GM23248 (cell line): ENCODE measurements around the gene KLHDC4. TPM values are rescaled to one million over a fixed set of nuclear protein-coding genes. Genes with fewer than 3 reads are reported as not detected.

Source experiments
- DNase-seq: peaks from one replicate; pipeline ENCODE4 v3.0.0-alpha.2; 2015
- H2AFZ ChIP-seq: fragments of 200-600 bp; sonication (generic); 2 replicates; pipeline ENCODE4 v1.6.1; 2016; ENCODE audit warnings: antibody characterized with exemption
- H3F3A ChIP-seq: fragments of 200-600 bp; sonication (generic); 2 replicates; pipeline ENCODE4 v1.6.1; 2016; ENCODE audit warnings: mild to moderate bottlenecking, antibody characterized with exemption, mixed run types; ENCODE audit not compliant: insufficient read depth
- H3K27ac ChIP-seq: fragments of 200-600 bp; sonication (generic); 2 replicates; pipeline ENCODE4 v1.5.1; 2016; ENCODE audit warnings: mild to moderate bottlenecking
- H3K27me3 ChIP-seq: fragments of 200-600 bp; sonication (generic); replicated peaks from 2 replicates; pipeline ENCODE4 v1.6.1; 2016; ENCODE audit warnings: mild to moderate bottlenecking; ENCODE audit not compliant: insufficient read depth
- H3K36me3 ChIP-seq: fragments of 200-600 bp; sonication (generic); 2 replicates; pipeline ENCODE4 v1.6.1; 2016; ENCODE audit warnings: low read depth, mild to moderate bottlenecking
- H3K4me1 ChIP-seq: fragments of 200-600 bp; sonication (generic); 2 replicates; pipeline ENCODE4 v1.6.1; 2016; ENCODE audit warnings: mild to moderate bottlenecking; ENCODE audit not compliant: insufficient read depth
- H3K4me2 ChIP-seq: fragments of 200-600 bp; sonication (generic); one replicate; pipeline ENCODE4 v1.6.1; 2016; ENCODE audit warnings: mild to moderate bottlenecking; ENCODE audit not compliant: unreplicated experiment
- H3K4me3 ChIP-seq: fragments of 200-600 bp; sonication (generic); 2 replicates; pipeline ENCODE4 v1.5.1; 2016; ENCODE audit warnings: mild to moderate bottlenecking
- H3K79me2 ChIP-seq: fragments of 200-600 bp; sonication (generic); 2 replicates; pipeline ENCODE4 v1.6.1; 2016; ENCODE audit warnings: mild to moderate bottlenecking; ENCODE audit not compliant: insufficient read depth
- H3K9ac ChIP-seq: fragments of 200-600 bp; sonication (generic); 2 replicates; pipeline ENCODE4 v1.6.1; 2016; ENCODE audit warnings: mild to moderate bottlenecking
- H3K9me2 ChIP-seq: fragments of 200-600 bp; sonication (generic); 2 replicates; pipeline ENCODE4 v1.6.1; 2016; ENCODE audit warnings: mixed run types, mild to moderate bottlenecking, moderate library complexity; ENCODE audit not compliant: insufficient read depth
- H3K9me3 ChIP-seq: fragments of 200-600 bp; sonication (generic); one replicate; pipeline ENCODE4 v1.6.1; 2017; ENCODE audit warnings: low read depth
- H4K20me1 ChIP-seq: fragments of 200-600 bp; sonication (generic); 2 replicates; pipeline ENCODE4 v1.6.0; 2016; ENCODE audit not compliant: insufficient read depth
- EZH2 ChIP-seq: fragments of 200-600 bp; sonication (generic); IDR thresholded peaks from 2 replicates; pipeline ENCODE4 v1.6.1; 2018; ENCODE audit warnings: antibody characterized with exemption, mild to moderate bottlenecking; ENCODE audit not compliant: insufficient read depth, poor library complexity, severe bottlenecking
- EZH2phosphoT487 ChIP-seq: fragments of 200-600 bp; sonication (generic); IDR thresholded peaks from 2 replicates; pipeline ENCODE4 v1.6.1; 2018; ENCODE audit warnings: antibody characterized with exemption, moderate library complexity, mild to moderate bottlenecking, low read depth; ENCODE audit not compliant: insufficient read depth
- WGBS, 2 experiments: methylation state at CpG; one replicate each; pipeline ENCODE4 v1.1.6; 2015 to 2017; ENCODE audit warnings: low lambda C conversion rate in 2 of 2, low coverage in 1 of 2; ENCODE audit errors: missing lambda C conversion rate in 2 of 2; 5-methylcytosine and 5-hydroxymethylcytosine counted together
- in situ Hi-C: fragments of 300-500 bp; cut with MboI; formaldehyde crosslinking; loops from 2 replicates; pipeline ENCODE4 v1.15.0; 2020
- polyA plus RNA-seq: library from polyadenylated mRNA; unstranded; fragments of >200 nt; fragmentation: Nextera tagmentation; extraction: Ambion mirVana; gene quantifications from 2 replicates; pipeline ENCODE4 v1.2.1, GENCODE V29; 2016
- total RNA-seq: library from RNA; depleted of rRNA; stranded (reverse); fragments of >200 nt; shearing (Covaris generic); gene quantifications from 2 replicates; pipeline ENCODE4 v1.2.3, GENCODE V29; 2014

The KLHDC4 gene
- total and polyA plus RNA-seq, 2 experiments from 2014 or later: 8.8 to 9.4 TPM

GRCh38 chr16:87693827-87694226, 72.0 kb downstream of the KLHDC4 start:
- Histone ChIP-seq H3K79me2 (no peaks in the 10 kb centered on the region), H3K27ac (no peak overlapping the region), H3K4me1 (no peaks in the 10 kb centered on the region), H3K36me3 (no peaks in the 10 kb centered on the region), H4K20me1 (no peaks in the 10 kb centered on the region), H3K9me2 (no peaks in the 10 kb centered on the region), H3K9ac (no peak overlapping the region), H3F3A (no peaks in the 10 kb centered on the region), H3K4me2 (no peak overlapping the region), H3K9me3 (no peaks in the 10 kb centered on the region), H3K4me3 (no peak overlapping the region), H3K27me3 (no peaks in the 10 kb centered on the region), H2AFZ (no peak overlapping the region)
- in situ Hi-C loops: no loop called here
- no peak for DNase-seq
- 89 to 91% methylated on average over 16 of the region's 16 CpGs for WGBS, 2 experiments
- TF ChIP-seq EZH2phosphoT487 (no peak), EZH2 (no peak)

- H3K9ac ChIP-seq: no peak overlapping the region
- in situ Hi-C loops: no loop called here
- H4K20me1 ChIP-seq: no peaks in the 10 kb centered on the region
- H3K79me2 ChIP-seq: no peaks in the 10 kb centered on the region
- no peaks in the 10 kb centered on the region; the same call in 1 of the 2 replicates for H3K27me3 ChIP-seq
- TF ChIP-seq EZH2phosphoT487 (no peak), EZH2 (no peak)
- no peaks in the 10 kb centered on the region for H3K4me1 ChIP-seq
- no peaks in the 10 kb centered on the region for H3K36me3 ChIP-seq
- no peaks in the 10 kb centered on the region for H3F3A ChIP-seq
- H3K4me3 ChIP-seq: no peak overlapping the region
- no peak overlapping the region for H3K27ac ChIP-seq
- no peak overlapping the region for H3K4me2 ChIP-seq
- H3K9me2 ChIP-seq: no peaks in the 10 kb centered on the region
- H2AFZ ChIP-seq: no peak overlapping the region
- 83 to 85% methylated on average over 11 to 12 of the region's 12 CpGs for WGBS, 2 experiments
- no peak for DNase-seq
- H3K9me3 ChIP-seq: no peaks in the 10 kb centered on the region
Observed at GRCh38 chr16:87692756-87693155, 73.0 kb downstream of the KLHDC4 start.

DNA sequence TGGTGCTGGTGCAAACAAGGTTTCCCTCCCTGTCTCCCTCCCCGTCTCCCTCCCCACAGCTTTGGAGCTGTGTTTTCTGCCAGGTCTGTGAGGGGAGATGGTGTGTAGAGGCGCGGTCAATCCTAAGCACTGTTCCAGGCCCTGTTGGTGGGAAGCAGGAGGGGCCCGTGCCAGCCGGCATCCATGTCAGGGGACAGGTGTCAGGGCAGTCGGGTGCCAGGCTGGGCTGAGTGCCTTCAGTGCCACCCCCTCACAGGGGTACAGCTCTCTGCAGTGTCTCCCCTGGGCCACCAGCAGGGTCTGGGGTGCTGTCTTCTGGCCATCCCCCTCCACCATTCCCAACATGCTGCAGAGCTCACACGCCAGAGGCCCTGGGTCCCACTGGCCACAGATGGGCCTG, 73.6 kb downstream of the KLHDC4 start:
- no peaks in the 10 kb centered on the region for H3F3A ChIP-seq
- no peak overlapping the region for H3K4me3 ChIP-seq
- H3K27me3 ChIP-seq: no peaks in the 10 kb centered on the region; the same call in 1 of the 2 replicates
- H3K9me2 ChIP-seq: no peaks in the 10 kb centered on the region
- H2AFZ ChIP-seq: no peak overlapping the region
- TF ChIP-seq EZH2phosphoT487 (no peak), EZH2 (no peak)
- H3K27ac ChIP-seq: no peak overlapping the region
- H3K9me3 ChIP-seq: no peaks in the 10 kb centered on the region
- 70 to 81% methylated on average over 6 to 7 of the region's 7 CpGs for WGBS, 2 experiments
- in situ Hi-C loops: no loop called here
- no peak overlapping the region for H3K4me2 ChIP-seq
- H3K9ac ChIP-seq: no peak overlapping the region
- DNase-seq: no peak
- H3K4me1 ChIP-seq: no peaks in the 10 kb centered on the region
- H3K36me3 ChIP-seq: no peaks in the 10 kb centered on the region
- no peaks in the 10 kb centered on the region for H4K20me1 ChIP-seq
- no peaks in the 10 kb centered on the region for H3K79me2 ChIP-seq

GRCh38 chr16:87691686-87692079, 74.1 kb downstream of the KLHDC4 start:
- no peak for DNase-seq
- no peak overlapping the region for H2AFZ ChIP-seq
- no peak overlapping the region for H3K9ac ChIP-seq
- no peak overlapping the region for H3K4me2 ChIP-seq
- in situ Hi-C loops: no loop called here
- H3K79me2 ChIP-seq: no peaks in the 10 kb centered on the region
- no peaks in the 10 kb centered on the region for H3K9me3 ChIP-seq
- no peaks in the 10 kb centered on the region for H3K4me1 ChIP-seq
- H3K36me3 ChIP-seq: no peaks in the 10 kb centered on the region
- no peak overlapping the region for H3K4me3 ChIP-seq
- no peak for TF ChIP-seq EZH2
- TF ChIP-seq EZH2phosphoT487: no peak
- peaks cover 2% of the 10 kb centered on the region for H3K27me3 ChIP-seq
- H4K20me1 ChIP-seq: no peaks in the 10 kb centered on the region
- WGBS, 2 experiments: 53 to 61% methylated on average over 13 to 14 of the region's 14 CpGs
- H3F3A ChIP-seq: no peaks in the 10 kb centered on the region
- H3K27ac ChIP-seq: no peak overlapping the region
- H3K9me2 ChIP-seq: no peaks in the 10 kb centered on the region
